ENCODE data around the gene ERFE.

GRCh38 chr2:238180554-238180953 is 21.8 kb downstream of the ERFE start:
- TF ChIP-seq EZH2 (IDR thresholded peaks at IDR 0.05; ENCODE audit: borderline replicate concordance, low read length) (no peak), CTCF (IDR thresholded peaks at IDR 0.05; ENCODE audit: low read length) (no peak)
